Epithelial cell of proximal tubule (primary cell): ENCODE results near the gene GJA3. TPM values are rescaled to one million over a fixed set of nuclear protein-coding genes. Genes with fewer than 3 reads are reported as not detected.

Source experiments
- DNase-seq: peaks from one replicate; pipeline ENCODE4 v3.0.0-alpha.2; 2011; ENCODE audit warnings: low read depth
- H3K4me3 ChIP-seq: 2 replicates; pipeline ENCODE4 v1.5.1; 2011; ENCODE audit warnings: low read depth, mild to moderate bottlenecking, low read length
- CTCF ChIP-seq: conservative IDR thresholded peaks from 2 replicates; pipeline ENCODE4 v1.5.1; 2012; ENCODE audit warnings: low read depth, mild to moderate bottlenecking, low read length
- total RNA-seq: library from RNA; depleted of rRNA; stranded (reverse); fragments of >200 nt; gene quantifications from 2 replicates; pipeline ENCODE4 v1.2.3, GENCODE V29; 2015

GJA3 gene
- total RNA-seq, 1 donor from 2014 or later: 0.58 TPM

- peak overlapping the region; percentile 64 for H3K4me3 ChIP-seq
- DNase-seq: no peak
- peak; percentile 44 for TF ChIP-seq CTCF
Observed at GRCh38 chr13:20127562-20128458, 33.0 kb downstream of the GJA3 start.

- H3K4me3 ChIP-seq: peak overlapping the region; percentile 64
- TF ChIP-seq CTCF: no peak
- DNase-seq: no peak
Observed at GRCh38 chr13:20127262-20127561, 33.6 kb downstream of the GJA3 start.

GRCh38 chr13:20126541-20127261 is 34.2 kb downstream of the GJA3 start:
- no peak for DNase-seq
- H3K4me3 ChIP-seq: no peak overlapping the region
- no peak for TF ChIP-seq CTCF

GRCh38 chr13:20125783-20126165 is 35.1 kb downstream of the GJA3 start:
- H3K4me3 ChIP-seq: no peak overlapping the region
- TF ChIP-seq CTCF: no peak
- no peak for DNase-seq

- no peak overlapping the region for H3K4me3 ChIP-seq
- peak; percentile 59 for DNase-seq
- no peak for TF ChIP-seq CTCF
Observed at GRCh38 chr13:20125129-20125782, 35.6 kb downstream of the GJA3 start.

- no peak for DNase-seq
- no peak overlapping the region for H3K4me3 ChIP-seq
- TF ChIP-seq CTCF: no peak
Observed at GRCh38 chr13:20124303-20124702, 36.5 kb downstream of the GJA3 start.
